ENCODE data around the gene CTNNA3. TPM values are rescaled to one million over a fixed set of nuclear protein-coding genes. Genes with fewer than 3 reads are reported as not detected.

The CTNNA3 gene
- total and polyA plus RNA-seq, 2 donors = 2.0 to 26.1 TPM

DNA sequence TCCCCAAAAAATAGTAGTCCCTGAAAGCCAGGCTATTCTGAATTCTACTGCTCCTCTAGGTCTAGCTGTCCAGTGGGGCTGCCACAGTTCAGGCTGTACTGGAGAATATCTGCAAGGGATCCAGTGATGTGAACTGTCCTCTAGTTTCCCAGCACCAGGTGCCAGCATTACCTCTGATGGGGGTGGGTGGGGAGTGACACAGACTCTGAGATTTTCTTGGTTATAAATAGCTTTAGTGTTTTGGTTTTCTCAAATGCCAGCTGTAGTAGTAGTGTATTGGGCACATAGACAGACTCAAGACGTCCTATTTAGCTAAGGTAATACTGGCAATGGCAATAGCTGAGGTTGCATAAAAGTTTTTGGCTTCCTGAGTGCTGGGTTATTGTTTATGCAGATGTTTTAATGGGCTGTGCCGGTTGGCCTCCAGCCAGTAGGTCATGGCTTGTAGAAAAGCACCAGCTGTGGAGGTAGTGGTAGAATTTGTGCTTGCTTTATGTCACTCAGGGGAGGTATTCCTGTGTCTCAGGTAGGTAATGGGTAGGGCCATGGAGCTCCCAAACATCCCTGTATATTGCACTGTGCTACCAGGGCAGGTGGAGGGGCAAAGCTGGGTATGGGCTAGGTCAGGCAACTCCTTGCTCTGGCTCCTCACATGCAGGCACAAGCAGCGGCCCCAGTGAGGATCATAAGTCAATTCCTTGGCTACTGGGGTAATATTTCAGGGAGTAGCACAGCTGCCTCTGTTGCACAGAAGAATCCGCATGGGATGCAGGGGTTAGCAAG, 1108.9 kb downstream of the CTNNA3 start:
- H3K4me1 ChIP-seq (ENCODE audit: insufficient read depth) = no peaks in the 10 kb centered on the region
- H3K4me3 ChIP-seq (ENCODE audit: low read depth, low read length) = no peak overlapping the region
- DNase-seq (ENCODE audit: extremely low spot score) = no peak
- H3K36me3 ChIP-seq (ENCODE audit: insufficient read depth) = no peaks in the 10 kb centered on the region
- 62% methylated on average over 4 of the region's 4 CpGs for WGBS
- no peak overlapping the region for H3K27ac ChIP-seq (ENCODE audit: low read depth)

DNA sequence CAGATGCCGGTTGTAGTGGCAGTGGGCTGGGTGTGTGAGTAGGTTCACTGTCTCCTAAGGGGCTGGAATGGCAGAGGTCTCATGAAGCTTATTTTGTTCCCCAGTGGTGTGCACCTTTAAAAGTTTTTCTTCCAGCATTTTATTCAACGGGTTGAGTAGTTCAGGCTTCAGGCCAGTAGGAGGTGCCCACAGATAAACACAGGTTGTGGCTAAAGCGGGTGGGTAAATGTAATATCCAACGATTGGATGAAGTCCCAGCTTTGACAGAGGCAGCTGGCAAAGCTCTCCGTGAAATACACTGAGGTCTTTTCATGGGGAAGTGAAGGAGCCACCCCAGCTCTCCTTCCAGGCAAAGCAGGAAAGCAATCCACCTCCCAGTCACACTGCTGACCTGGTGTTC, 1109.9 kb downstream of the CTNNA3 start:
- no peak overlapping the region for H3K4me3 ChIP-seq (ENCODE audit: low read depth, low read length)
- H3K36me3 ChIP-seq (ENCODE audit: insufficient read depth) = no peaks in the 10 kb centered on the region
- no peak for DNase-seq (ENCODE audit: extremely low spot score)
- H3K27ac ChIP-seq (ENCODE audit: low read depth) = no peak overlapping the region
- H3K4me1 ChIP-seq (ENCODE audit: insufficient read depth) = no peaks in the 10 kb centered on the region
- 39% methylated on average over 5 of the region's 5 CpGs for WGBS

DNA sequence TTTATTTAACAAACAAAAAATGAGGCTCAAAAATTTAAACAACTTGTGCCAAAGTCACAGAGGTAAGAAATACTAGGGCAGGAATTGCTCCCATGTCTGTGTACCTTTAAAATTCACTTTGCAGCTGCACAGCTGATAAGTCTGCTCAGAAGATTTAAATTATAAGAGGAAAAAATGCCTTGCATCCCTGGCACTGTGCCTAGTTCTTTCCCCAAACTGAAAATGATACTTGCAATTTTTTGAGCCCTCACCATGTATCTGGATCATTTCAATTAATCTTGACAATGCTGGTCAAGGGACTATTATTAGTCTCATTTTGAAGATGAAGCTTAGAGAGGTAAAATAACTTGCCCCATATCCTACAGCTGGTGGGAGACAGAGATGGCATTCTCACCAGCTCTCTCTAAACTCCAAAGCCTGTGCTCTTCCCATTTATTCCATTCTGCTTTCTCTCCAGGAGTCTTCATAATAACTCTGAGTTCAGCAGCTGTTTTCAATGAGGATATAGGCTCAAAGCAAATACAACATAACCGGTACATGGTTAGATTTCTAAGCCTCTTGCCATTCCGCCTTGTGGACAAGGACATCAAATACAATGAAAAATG, 1120.6 kb downstream of the CTNNA3 start:
- no peaks in the 10 kb centered on the region for H3K36me3 ChIP-seq (ENCODE audit: insufficient read depth)
- no peak overlapping the region for H3K27ac ChIP-seq (ENCODE audit: low read depth)
- no peak overlapping the region for H3K4me3 ChIP-seq (ENCODE audit: low read depth, low read length)
- DNase-seq (ENCODE audit: extremely low spot score) = no peak
- H3K4me1 ChIP-seq (ENCODE audit: insufficient read depth) = no peaks in the 10 kb centered on the region
- 68% methylated on average over 2 of the region's 2 CpGs for whole genome bisulfite sequencing

- no peaks in the 10 kb centered on the region for H3K4me1 ChIP-seq (ENCODE audit: insufficient read depth)
- no peak overlapping the region for H3K4me3 ChIP-seq (ENCODE audit: low read depth, low read length)
- H3K27ac ChIP-seq (ENCODE audit: low read depth) = no peak overlapping the region
- WGBS = 78% methylated on average over 2 of the region's 2 CpGs
- H3K36me3 ChIP-seq (ENCODE audit: insufficient read depth) = no peaks in the 10 kb centered on the region
- DNase-seq (ENCODE audit: extremely low spot score) = no peak
Measured at GRCh38 chr10:66572700-66573099, 1123.3 kb downstream of the CTNNA3 start.

- Histone ChIP-seq H3K4me1 (ENCODE audit: insufficient read depth) (no peaks in the 10 kb centered on the region), H3K4me3 (ENCODE audit: low read depth, low read length) (no peak overlapping the region), H3K27ac (ENCODE audit: low read depth) (no peak overlapping the region), H3K36me3 (ENCODE audit: insufficient read depth) (no peaks in the 10 kb centered on the region)
- no peak for DNase-seq (ENCODE audit: extremely low spot score)
- 66% methylated on average over 4 of the region's 4 CpGs for WGBS
Measured at GRCh38 chr10:66565999-66566398, 1130.0 kb downstream of the CTNNA3 start.

GRCh38 chr10:66564287-66564686, 1131.7 kb downstream of the CTNNA3 start:
- H3K27ac ChIP-seq (ENCODE audit: low read depth) = no peak overlapping the region
- H3K4me3 ChIP-seq (ENCODE audit: low read depth, low read length) = no peak overlapping the region
- no peaks in the 10 kb centered on the region for H3K36me3 ChIP-seq (ENCODE audit: insufficient read depth)
- H3K4me1 ChIP-seq (ENCODE audit: insufficient read depth) = no peaks in the 10 kb centered on the region
- WGBS = 60% methylated on average over 3 of the region's 3 CpGs
- DNase-seq (ENCODE audit: extremely low spot score) = no peak

DNA sequence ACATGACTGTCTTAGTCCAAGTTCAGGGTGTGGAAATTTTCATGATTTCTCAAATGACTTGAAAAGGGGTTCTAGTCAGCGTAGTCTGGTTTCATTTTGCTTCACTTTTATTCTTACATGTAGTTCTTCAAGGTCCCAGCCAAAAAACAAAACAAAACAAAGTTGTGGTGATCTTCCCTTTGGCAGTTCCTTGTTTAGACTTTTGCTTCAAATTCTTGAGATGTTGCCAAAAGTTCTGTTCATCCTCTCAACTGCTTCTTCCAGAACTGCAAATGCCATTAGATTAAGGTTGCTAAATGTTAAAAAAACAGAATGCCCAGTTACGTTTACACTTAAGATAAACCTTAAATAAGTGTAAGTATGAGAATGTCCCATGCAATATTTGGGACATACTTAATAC, 1140.9 kb downstream of the CTNNA3 start:
- WGBS = 31% methylated on average over 2 of the region's 2 CpGs
- Histone ChIP-seq H3K36me3 (ENCODE audit: insufficient read depth) (no peaks in the 10 kb centered on the region), H3K4me1 (ENCODE audit: insufficient read depth) (no peaks in the 10 kb centered on the region), H3K27ac (ENCODE audit: low read depth) (no peak overlapping the region), H3K4me3 (ENCODE audit: low read depth, low read length) (no peak overlapping the region)
- no peak for DNase-seq (ENCODE audit: extremely low spot score)

GRCh38 chr10:66552331-66552730, 1143.7 kb downstream of the CTNNA3 start:
- no peak for DNase-seq (ENCODE audit: extremely low spot score)
- Histone ChIP-seq H3K4me1 (ENCODE audit: insufficient read depth) (no peaks in the 10 kb centered on the region), H3K36me3 (ENCODE audit: insufficient read depth) (no peaks in the 10 kb centered on the region), H3K4me3 (ENCODE audit: low read depth, low read length) (no peak overlapping the region), H3K27ac (ENCODE audit: low read depth) (no peak overlapping the region)
- WGBS = 88% methylated on average over 1 of the region's 1 CpG

GRCh38 chr10:66550351-66550750, 1145.6 kb downstream of the CTNNA3 start:
- H3K36me3 ChIP-seq (ENCODE audit: insufficient read depth) = no peaks in the 10 kb centered on the region
- 50% methylated on average over 3 of the region's 3 CpGs for WGBS
- H3K27ac ChIP-seq (ENCODE audit: low read depth) = no peak overlapping the region
- no peak overlapping the region for H3K4me3 ChIP-seq (ENCODE audit: low read depth, low read length)
- no peak for DNase-seq (ENCODE audit: extremely low spot score)
- H3K4me1 ChIP-seq (ENCODE audit: insufficient read depth) = no peaks in the 10 kb centered on the region

DNA sequence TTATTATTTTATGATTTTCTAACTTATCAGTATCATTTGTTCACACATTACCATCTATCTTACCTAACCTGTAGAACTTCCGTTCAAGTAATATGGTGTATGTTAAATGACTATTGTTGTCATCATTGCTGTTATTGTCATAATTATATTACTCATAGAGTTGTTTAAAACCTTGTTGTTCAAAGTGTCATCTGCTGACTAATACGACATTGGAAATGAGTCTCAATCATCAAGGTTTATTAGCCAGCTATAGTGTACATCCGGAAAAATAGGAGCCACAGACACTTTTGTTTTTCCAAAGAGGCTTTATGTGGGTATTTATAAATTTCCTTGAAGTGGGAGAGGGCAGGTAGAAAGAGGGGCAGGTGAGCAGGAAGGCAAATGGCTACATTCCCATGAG, 1157.1 kb downstream of the CTNNA3 start:
- WGBS = 81% methylated on average over 3 of the region's 3 CpGs
- DNase-seq (ENCODE audit: extremely low spot score) = no peak
- no peaks in the 10 kb centered on the region for H3K4me1 ChIP-seq (ENCODE audit: insufficient read depth)
- no peak overlapping the region for H3K27ac ChIP-seq (ENCODE audit: low read depth)
- no peaks in the 10 kb centered on the region for H3K36me3 ChIP-seq (ENCODE audit: insufficient read depth)
- H3K4me3 ChIP-seq (ENCODE audit: low read depth, low read length) = no peak overlapping the region

GRCh38 chr10:66538371-66538770, 1157.6 kb downstream of the CTNNA3 start:
- Histone ChIP-seq H3K36me3 (ENCODE audit: insufficient read depth) (no peaks in the 10 kb centered on the region), H3K4me3 (ENCODE audit: low read depth, low read length) (no peak overlapping the region), H3K27ac (ENCODE audit: low read depth) (no peak overlapping the region), H3K4me1 (ENCODE audit: insufficient read depth) (no peaks in the 10 kb centered on the region)
- 24% methylated on average over 3 of the region's 3 CpGs for WGBS
- no peak for DNase-seq (ENCODE audit: extremely low spot score)

DNA sequence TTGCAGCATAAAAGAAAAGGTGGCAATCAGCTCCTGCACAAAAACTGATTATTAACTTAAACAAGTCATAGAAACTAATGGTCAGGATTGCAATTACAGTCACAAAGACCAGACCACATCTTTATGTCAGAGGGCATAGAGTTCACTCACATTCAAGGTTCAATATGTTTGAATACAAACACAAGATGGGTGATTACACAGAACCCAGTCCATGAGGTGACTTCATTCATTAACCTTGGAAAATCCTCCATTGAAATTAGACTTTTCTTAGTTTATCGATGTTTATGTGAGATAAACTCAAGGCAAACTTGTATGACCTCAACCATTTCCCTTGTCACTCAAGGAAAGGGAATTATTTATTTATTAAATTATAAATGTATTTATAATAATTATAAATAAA, 1158.8 kb downstream of the CTNNA3 start:
- DNase-seq (ENCODE audit: extremely low spot score) = no peak

GRCh38 chr10:66535439-66535838, 1160.6 kb downstream of the CTNNA3 start:
- H3K4me1 ChIP-seq (ENCODE audit: insufficient read depth) = no peaks in the 10 kb centered on the region
- DNase-seq (ENCODE audit: extremely low spot score) = no peak
- no peak overlapping the region for H3K4me3 ChIP-seq (ENCODE audit: low read depth, low read length)
- H3K27ac ChIP-seq (ENCODE audit: low read depth) = no peak overlapping the region
- H3K36me3 ChIP-seq (ENCODE audit: insufficient read depth) = no peaks in the 10 kb centered on the region
- 99% methylated on average over 1 of the region's 1 CpG for WGBS

More for the DNA sequence above, 1158.8 kb downstream of the CTNNA3 start:
- 98% methylated on average over 1 of the region's 1 CpG for WGBS
- H3K36me3 ChIP-seq (ENCODE audit: insufficient read depth) = no peaks in the 10 kb centered on the region
- no peak overlapping the region for H3K27ac ChIP-seq (ENCODE audit: low read depth)
- no peaks in the 10 kb centered on the region for H3K4me1 ChIP-seq (ENCODE audit: insufficient read depth)
- no peak overlapping the region for H3K4me3 ChIP-seq (ENCODE audit: low read depth, low read length)

GRCh38 chr10:66534866-66535265, 1161.1 kb downstream of the CTNNA3 start:
- DNase-seq (ENCODE audit: extremely low spot score) = no peak
- Histone ChIP-seq H3K4me3 (ENCODE audit: low read depth, low read length) (no peak overlapping the region), H3K4me1 (ENCODE audit: insufficient read depth) (no peaks in the 10 kb centered on the region), H3K36me3 (ENCODE audit: insufficient read depth) (no peaks in the 10 kb centered on the region), H3K27ac (ENCODE audit: low read depth) (no peak overlapping the region)
- WGBS = 99% methylated on average over 1 of the region's 1 CpG

All from urinary bladder (tissue), 4 donors.